Measurements from ENCODE around the gene TJP2. TPM values are rescaled to one million over a fixed set of nuclear protein-coding genes. Genes with fewer than 3 reads are reported as not detected.

The TJP2 gene
- total RNA-seq, 4 donors from 2014 or later: 39.3 to 147 (median 104) TPM

DNA sequence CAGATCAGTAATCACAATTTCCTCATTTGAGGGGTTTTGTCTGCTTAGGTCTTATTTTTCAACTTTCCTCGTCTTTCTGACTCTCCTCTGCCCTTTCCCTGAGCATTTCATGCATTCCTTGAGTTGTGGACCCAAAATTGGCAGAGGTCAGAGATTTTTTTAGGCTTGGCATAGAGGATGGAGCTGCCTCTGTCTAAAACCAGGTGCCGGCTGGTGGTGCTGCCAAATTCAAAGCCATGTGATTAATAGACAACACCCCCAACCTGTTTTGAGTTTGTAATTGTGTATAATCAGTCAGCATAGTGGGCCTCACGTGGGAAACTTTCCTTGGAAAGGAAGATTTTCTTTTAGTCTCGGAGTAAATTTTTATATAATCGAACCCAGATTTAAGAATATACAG is 39.6 kb downstream of the TJP2 start:
- WGBS, 2 donors (ENCODE audit: low coverage in 1 of 2): 55 to 69% methylated on average over 5 of the region's 5 CpGs
- H3K9me3 ChIP-seq: no peaks in the 10 kb centered on the region
- no peak for ATAC-seq
- peak overlapping the region in 2 of 4 donors; percentile 30 to 41 for H3K27ac ChIP-seq
- H3K4me1 ChIP-seq: peaks cover 0 to 69% (median 9%) of the 10 kb centered on the region in 3 donors
- no peaks in the 10 kb centered on the region for H3K27me3 ChIP-seq
- peaks cover 0 to 26% of the 10 kb centered on the region in 2 donors for H3K36me3 ChIP-seq
- no peak for TF ChIP-seq POLR2A (IDR thresholded peaks at IDR 0.05)
- TF ChIP-seq, protein P1, sequence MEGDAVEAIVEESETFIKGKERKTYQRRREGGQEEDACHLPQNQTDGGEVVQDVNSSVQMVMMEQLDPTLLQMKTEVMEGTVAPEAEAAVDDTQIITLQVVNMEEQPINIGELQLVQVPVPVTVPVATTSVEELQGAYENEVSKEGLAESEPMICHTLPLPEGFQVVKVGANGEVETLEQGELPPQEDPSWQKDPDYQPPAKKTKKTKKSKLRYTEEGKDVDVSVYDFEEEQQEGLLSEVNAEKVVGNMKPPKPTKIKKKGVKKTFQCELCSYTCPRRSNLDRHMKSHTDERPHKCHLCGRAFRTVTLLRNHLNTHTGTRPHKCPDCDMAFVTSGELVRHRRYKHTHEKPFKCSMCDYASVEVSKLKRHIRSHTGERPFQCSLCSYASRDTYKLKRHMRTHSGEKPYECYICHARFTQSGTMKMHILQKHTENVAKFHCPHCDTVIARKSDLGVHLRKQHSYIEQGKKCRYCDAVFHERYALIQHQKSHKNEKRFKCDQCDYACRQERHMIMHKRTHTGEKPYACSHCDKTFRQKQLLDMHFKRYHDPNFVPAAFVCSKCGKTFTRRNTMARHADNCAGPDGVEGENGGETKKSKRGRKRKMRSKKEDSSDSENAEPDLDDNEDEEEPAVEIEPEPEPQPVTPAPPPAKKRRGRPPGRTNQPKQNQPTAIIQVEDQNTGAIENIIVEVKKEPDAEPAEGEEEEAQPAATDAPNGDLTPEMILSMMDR (IDR thresholded peaks at IDR 0.05): no peak
- TF ChIP-seq POLR2AphosphoS5 (IDR thresholded peaks at IDR 0.05): no peak
- no peak for TF ChIP-seq EP300 (IDR thresholded peaks at IDR 0.05)
- no peak overlapping the region for H3K4me3 ChIP-seq

DNA sequence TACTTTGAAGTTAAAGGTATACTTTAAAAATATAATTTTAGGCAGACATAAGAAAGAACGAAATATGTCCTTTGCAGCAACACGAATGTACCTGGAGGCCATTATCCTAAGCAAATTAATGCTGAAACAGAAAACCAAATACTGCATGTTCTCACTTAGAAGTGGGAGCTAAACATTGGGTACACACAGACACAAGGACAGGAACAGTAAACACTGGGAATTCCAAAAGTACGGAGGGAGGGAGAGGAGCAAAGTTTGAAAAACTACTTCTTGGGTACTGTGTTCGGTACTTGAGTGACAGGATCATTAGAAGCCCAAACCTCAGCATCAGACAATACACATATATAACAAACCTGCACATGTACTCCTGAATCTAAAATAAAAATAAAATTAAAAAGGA is 40.9 kb downstream of the TJP2 start:
- ATAC-seq: no peak
- Histone ChIP-seq H3K4me1 (peaks cover 0 to 64% (median 6%) of the 10 kb centered on the region in 3 donors), H3K9me3 (no peaks in the 10 kb centered on the region), H3K4me3 (no peak overlapping the region), H3K27ac (peak overlapping the region in 1 of 4 donors; percentile 34), H3K27me3 (no peaks in the 10 kb centered on the region), H3K36me3 (peaks cover 0 to 38% of the 10 kb centered on the region in 2 donors)
- TF ChIP-seq EP300 (IDR thresholded peaks at IDR 0.05) (no peak), POLR2AphosphoS5 (IDR thresholded peaks at IDR 0.05) (no peak), POLR2A (IDR thresholded peaks at IDR 0.05) (no peak)
- 60 to 77% methylated on average over 2 to 4 of the region's 4 CpGs for WGBS, 2 donors (ENCODE audit: low coverage in 1 of 2)

DNA sequence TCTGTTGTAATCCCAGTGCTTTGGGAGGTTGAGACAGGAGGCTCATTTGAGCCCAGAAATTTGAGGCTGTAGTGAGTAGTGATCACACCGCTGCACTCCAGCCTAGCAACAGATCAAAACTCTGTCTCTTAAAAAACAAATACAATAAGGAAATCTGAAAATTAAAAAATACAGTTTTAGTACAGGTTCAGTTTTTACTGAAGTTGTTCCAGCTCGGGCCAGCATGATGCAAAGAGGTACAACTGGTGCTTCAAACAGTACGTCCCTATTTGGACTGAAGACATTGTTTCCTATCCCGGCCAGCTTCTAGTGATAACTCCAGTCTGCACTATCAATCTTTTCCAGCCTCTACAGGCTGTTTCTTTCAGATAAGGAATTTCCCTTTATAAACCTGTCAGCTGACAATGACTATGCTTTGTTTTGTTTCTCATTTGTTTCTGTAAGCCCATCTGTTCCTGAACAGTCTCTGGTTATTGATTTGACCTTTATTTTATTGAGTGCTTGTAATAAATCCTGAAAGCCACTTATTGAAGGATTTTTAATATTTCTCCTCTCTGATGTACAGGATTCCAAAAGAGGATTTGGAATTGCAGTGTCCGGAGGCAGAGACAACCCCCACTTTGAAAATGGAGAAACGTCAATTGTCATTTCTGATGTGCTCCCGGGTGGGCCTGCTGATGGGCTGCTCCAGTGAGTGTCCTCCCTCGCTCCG is 41.9 kb downstream of the TJP2 start:
- 45 to 70% methylated on average over 4 to 9 of the region's 9 CpGs for WGBS, 2 donors (ENCODE audit: low coverage in 1 of 2)
- Histone ChIP-seq H3K27ac (peak overlapping the region in 1 of 4 donors; percentile 16), H3K9me3 (no peaks in the 10 kb centered on the region), H3K4me3 (no peak overlapping the region), H3K36me3 (peaks cover 0 to 47% of the 10 kb centered on the region in 2 donors), H3K27me3 (no peaks in the 10 kb centered on the region), H3K4me1 (peaks cover 0 to 64% (median 6%) of the 10 kb centered on the region in 3 donors)
- no peak for TF ChIP-seq POLR2A (IDR thresholded peaks at IDR 0.05)
- no peak for ATAC-seq

DNA sequence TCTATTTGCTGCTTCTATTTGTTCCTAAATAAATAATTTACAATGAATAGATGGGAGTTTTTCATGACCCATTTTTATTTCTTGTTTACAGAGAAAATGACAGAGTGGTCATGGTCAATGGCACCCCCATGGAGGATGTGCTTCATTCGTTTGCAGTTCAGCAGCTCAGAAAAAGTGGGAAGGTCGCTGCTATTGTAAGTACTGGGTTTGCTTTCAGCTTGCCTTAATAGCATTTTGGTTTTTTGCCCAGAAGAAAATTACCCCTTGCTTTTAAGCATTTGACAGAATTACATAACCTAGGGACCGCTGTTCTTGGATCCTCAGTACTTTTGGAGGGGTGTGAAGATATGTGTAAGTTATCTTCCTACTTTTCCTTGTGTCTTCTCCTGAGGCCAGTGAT is 44.1 kb downstream of the TJP2 start:
- no peak for ATAC-seq
- no peak overlapping the region for H3K27ac ChIP-seq
- H3K4me1 ChIP-seq: peaks cover 0 to 44% (median 6%) of the 10 kb centered on the region in 3 donors
- H3K4me3 ChIP-seq: no peak overlapping the region
- no peaks in the 10 kb centered on the region for H3K9me3 ChIP-seq
- H3K27me3 ChIP-seq: no peaks in the 10 kb centered on the region
- peaks cover 0 to 68% of the 10 kb centered on the region in 2 donors for H3K36me3 ChIP-seq
- 25 to 45% methylated on average over 3 of the region's 3 CpGs for WGBS, 2 donors (ENCODE audit: low coverage in 1 of 2)
- TF ChIP-seq POLR2AphosphoS5 (IDR thresholded peaks at IDR 0.05) (no peak), POLR2A (IDR thresholded peaks at IDR 0.05) (no peak), EP300 (IDR thresholded peaks at IDR 0.05) (no peak)
- TF ChIP-seq, protein P1 (IDR thresholded peaks at IDR 0.05): no peak

DNA sequence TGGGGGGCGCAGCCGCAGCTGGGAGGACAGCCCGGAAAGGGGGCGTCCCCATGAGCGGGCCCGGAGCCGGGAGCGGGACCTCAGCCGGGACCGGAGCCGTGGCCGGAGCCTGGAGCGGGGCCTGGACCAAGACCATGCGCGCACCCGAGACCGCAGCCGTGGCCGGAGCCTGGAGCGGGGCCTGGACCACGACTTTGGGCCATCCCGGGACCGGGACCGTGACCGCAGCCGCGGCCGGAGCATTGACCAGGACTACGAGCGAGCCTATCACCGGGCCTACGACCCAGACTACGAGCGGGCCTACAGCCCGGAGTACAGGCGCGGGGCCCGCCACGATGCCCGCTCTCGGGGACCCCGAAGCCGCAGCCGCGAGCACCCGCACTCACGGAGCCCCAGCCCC is 47.0 kb downstream of the TJP2 start:
- H3K36me3 ChIP-seq: peaks cover 0 to 79% of the 10 kb centered on the region in 2 donors
- 100% methylated on average over 3 of the region's 47 CpGs; no CpG with 5 or more reads in 1 of the 2 donors for WGBS, 2 donors (ENCODE audit: low coverage in 1 of 2)
- no peaks in the 10 kb centered on the region for H3K9me3 ChIP-seq
- H3K27ac ChIP-seq: no peak overlapping the region
- H3K27me3 ChIP-seq: no peaks in the 10 kb centered on the region
- H3K4me3 ChIP-seq: no peak overlapping the region
- ATAC-seq: no peak
- peaks cover 0 to 15% (median 0%) of the 10 kb centered on the region in 3 donors for H3K4me1 ChIP-seq
- TF ChIP-seq, protein P1 (IDR thresholded peaks at IDR 0.05): no peak
- no peak for TF ChIP-seq POLR2A (IDR thresholded peaks at IDR 0.05)
- no peak for TF ChIP-seq POLR2AphosphoS5 (IDR thresholded peaks at IDR 0.05)
- no peak for TF ChIP-seq EP300 (IDR thresholded peaks at IDR 0.05)

DNA sequence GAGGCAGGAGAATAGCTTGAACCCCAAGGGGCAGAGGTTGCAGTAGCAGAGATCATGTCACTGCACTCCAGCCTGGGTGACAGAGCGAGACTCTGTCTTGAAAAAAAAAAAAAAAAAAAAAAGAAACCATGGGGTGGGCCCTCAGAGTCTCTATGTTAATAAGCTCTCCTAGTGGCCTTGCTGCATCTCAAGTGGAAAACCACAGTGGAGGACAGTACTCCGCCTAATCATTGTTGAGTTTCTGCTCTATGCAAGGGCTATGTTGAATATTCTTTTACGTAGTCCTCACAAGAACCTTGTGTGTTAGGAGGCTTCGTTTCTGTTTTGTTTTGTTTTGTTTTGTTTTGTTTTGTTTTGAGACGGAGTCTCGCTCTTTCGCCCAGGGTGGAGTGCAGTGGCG is 48.9 kb downstream of the TJP2 start:
- H3K9me3 ChIP-seq: no peaks in the 10 kb centered on the region
- 87 to 96% methylated on average over 4 of the region's 8 CpGs for WGBS, 2 donors (ENCODE audit: low coverage in 1 of 2)
- TF ChIP-seq POLR2A (IDR thresholded peaks at IDR 0.05): no peak
- TF ChIP-seq, protein P1 (IDR thresholded peaks at IDR 0.05): no peak
- no peak for TF ChIP-seq POLR2AphosphoS5 (IDR thresholded peaks at IDR 0.05)
- no peak for TF ChIP-seq EP300 (IDR thresholded peaks at IDR 0.05)
- no peak overlapping the region for H3K27ac ChIP-seq
- H3K4me1 ChIP-seq: peaks cover 0 to 6% (median 0%) of the 10 kb centered on the region in 3 donors
- H3K4me3 ChIP-seq: no peak overlapping the region
- no peak for ATAC-seq
- no peaks in the 10 kb centered on the region for H3K27me3 ChIP-seq
- H3K36me3 ChIP-seq: peaks cover 0 to 80% of the 10 kb centered on the region in 2 donors
